Measurements from ENCODE around the gene WASF2.

DNA sequence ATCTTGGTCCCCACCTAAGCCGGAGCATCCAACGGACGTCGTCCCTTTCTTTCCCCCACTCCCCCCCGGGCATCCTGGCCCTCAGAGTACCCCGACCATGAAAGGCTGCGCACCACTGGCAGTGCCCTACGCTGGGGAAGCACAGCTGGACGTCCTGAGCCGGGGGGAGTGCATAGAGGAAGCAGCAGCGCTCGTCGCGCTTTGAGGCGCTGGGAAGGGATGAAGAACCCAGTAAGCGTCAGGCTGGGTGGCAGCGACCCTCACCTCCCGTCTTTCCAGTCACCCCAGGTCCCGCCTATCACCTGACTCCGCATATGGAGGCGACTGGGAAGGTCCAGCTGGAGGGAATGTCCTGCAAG is 128.9 kb downstream of the WASF2 start:
- TF ChIP-seq POLR2AphosphoS5 (IDR thresholded peaks at IDR 0.05; ENCODE audit: borderline replicate concordance, low read depth, low read length) (no peak), EZH2 (IDR thresholded peaks at IDR 0.05) (no peak)

All from SK-N-MC (cell line).